Measurements from ENCODE around the gene MYBPC3.

The MYBPC3 gene

GRCh38 chr11:47383071-47383470, 30.6 kb upstream of the MYBPC3 start:
- no peak for DNase-seq

GRCh38 chr11:47380078-47380477, 27.6 kb upstream of the MYBPC3 start:
- DNase-seq = no peak

GRCh38 chr11:47379317-47379716, 26.8 kb upstream of the MYBPC3 start:
- no peak for DNase-seq

- no peak for DNase-seq
Observed at GRCh38 chr11:47378836-47379170, 26.3 kb upstream of the MYBPC3 start.

- no peak for DNase-seq
Observed at GRCh38 chr11:47378010-47378835, 25.7 kb upstream of the MYBPC3 start, which contains the start of gene SPI1. Gene SPI1, minus strand, starts transcription at chr11:47378547. Its CDS starts 194 bp downstream, at chr11:47378353.

GRCh38 chr11:47377571-47378009, 25.1 kb upstream of the MYBPC3 start:
- DNase-seq = no peak

- no peak for DNase-seq
Observed at GRCh38 chr11:47376525-47377371, 24.2 kb upstream of the MYBPC3 start.

GRCh38 chr11:47376107-47376524, 23.6 kb upstream of the MYBPC3 start:
- DNase-seq = no peak

GRCh38 chr11:47375546-47376085, 23.1 kb upstream of the MYBPC3 start:
- no peak for DNase-seq

GRCh38 chr11:47375020-47375419, 22.5 kb upstream of the MYBPC3 start:
- DNase-seq = no peak

GRCh38 chr11:47374720-47375019, 22.2 kb upstream of the MYBPC3 start:
- no peak for DNase-seq

- peak in 1 of 2 experiments; percentile 53 for DNase-seq
Observed at GRCh38 chr11:47373876-47374719, 21.6 kb upstream of the MYBPC3 start.

- DNase-seq = no peak
Observed at GRCh38 chr11:47372422-47372821, 19.9 kb upstream of the MYBPC3 start.

- no peak for DNase-seq
Observed at GRCh38 chr11:47369676-47370075, 17.2 kb upstream of the MYBPC3 start.

- DNase-seq = no peak
Observed at GRCh38 chr11:47366020-47366490, 13.6 kb upstream of the MYBPC3 start.

GRCh38 chr11:47361419-47361818, 8.9 kb upstream of the MYBPC3 start:
- DNase-seq = no peak

GRCh38 chr11:47360341-47360740, 7.8 kb upstream of the MYBPC3 start:
- no peak for DNase-seq

- DNase-seq = no peak
Observed at GRCh38 chr11:47359586-47359985, 7.1 kb upstream of the MYBPC3 start.

- no peak for DNase-seq
Observed at GRCh38 chr11:47359162-47359561, 6.7 kb upstream of the MYBPC3 start.

- no peak for DNase-seq
Observed at GRCh38 chr11:47358731-47359051, 6.2 kb upstream of the MYBPC3 start.

- DNase-seq = no peak
Observed at GRCh38 chr11:47357985-47358730, 5.7 kb upstream of the MYBPC3 start.

- no peak for DNase-seq
Observed at GRCh38 chr11:47356998-47357329, 4.5 kb upstream of the MYBPC3 start.
